ENCODE measurements around the gene ELMO1.

ELMO1 gene

GRCh38 chr7:37245590-37245989 is 203.1 kb downstream of the ELMO1 start:
- DNase-seq (ENCODE audit: extremely low spot score), result no peak
- CTCF ChIA-PET, result interaction anchor here (2.8 to 6.3 kb wide), 2 partner anchors 10 to 108 kb away, joined by 12 to 35 read pairs; no protein-coding TSS in a partner anchor
- POLR2A ChIA-PET, result no interaction called here
- TF ChIP-seq CTCF (IDR thresholded peaks at IDR 0.05; ENCODE audit: control extremely low read depth, extremely low read depth, low read depth, missing control alignments), result no peak

- POLR2A ChIA-PET, result no interaction called here
These were observed 211.8 kb downstream of the ELMO1 start for GRCh38 chr7:37236906-37237305.

GRCh38 chr7:37235813-37236212 is 212.9 kb downstream of the ELMO1 start:
- no peak for TF ChIP-seq CTCF (IDR thresholded peaks at IDR 0.05; ENCODE audit: control extremely low read depth, extremely low read depth, low read depth, missing control alignments)
- DNase-seq (ENCODE audit: extremely low spot score), result no peak
- CTCF ChIA-PET, result interaction anchor here (0.9 to 6.6 kb wide), 13 partner anchors 12 to 271 kb away, joined by 3 to 35 read pairs (median 3); no protein-coding TSS in a partner anchor
- POLR2A ChIA-PET, result no interaction called here

More at GRCh38 chr7:37236906-37237305, 211.8 kb downstream of the ELMO1 start:
- no peak for DNase-seq (ENCODE audit: extremely low spot score)
- no peak for TF ChIP-seq CTCF (IDR thresholded peaks at IDR 0.05; ENCODE audit: control extremely low read depth, extremely low read depth, low read depth, missing control alignments)
- CTCF ChIA-PET, result interaction anchor here (1.2 to 6.6 kb wide), 6 partner anchors 11 to 116 kb away, joined by 3 to 35 read pairs (median 6); no protein-coding TSS in a partner anchor

- DNase-seq (ENCODE audit: extremely low spot score), result no peak
- TF ChIP-seq CTCF (IDR thresholded peaks at IDR 0.05; ENCODE audit: control extremely low read depth, extremely low read depth, low read depth, missing control alignments), result peak; percentile 36
- CTCF ChIA-PET, result interaction anchor here (0.9 to 6.6 kb wide), 14 partner anchors 11 to 600 kb away, joined by 3 to 35 read pairs (median 4); no protein-coding TSS in a partner anchor
- POLR2A ChIA-PET, result no interaction called here
These were observed 213.7 kb downstream of the ELMO1 start for GRCh38 chr7:37234928-37235327.

- no peak for DNase-seq (ENCODE audit: extremely low spot score)
- POLR2A ChIA-PET, result no interaction called here
- TF ChIP-seq CTCF (IDR thresholded peaks at IDR 0.05; ENCODE audit: control extremely low read depth, extremely low read depth, low read depth, missing control alignments), result no peak
- CTCF ChIA-PET, result interaction anchor here (0.9 to 6.6 kb wide), 12 partner anchors 10 to 600 kb away, joined by 3 to 35 read pairs (median 4); no protein-coding TSS in a partner anchor
These were observed 214.3 kb downstream of the ELMO1 start for GRCh38 chr7:37234334-37234733.

- ChIA-PET POLR2A (no interaction called here), CTCF (no interaction called here)
- no peak for TF ChIP-seq CTCF (IDR thresholded peaks at IDR 0.05; ENCODE audit: control extremely low read depth, extremely low read depth, low read depth, missing control alignments)
These were observed 217.1 kb downstream of the ELMO1 start for GRCh38 chr7:37231613-37232012.

More at GRCh38 chr7:37231613-37232012, 217.1 kb downstream of the ELMO1 start:
- no peak for DNase-seq (ENCODE audit: extremely low spot score)
